Neural progenitor cell (in vitro differentiated cells): ENCODE measurements around the gene KIF19. TPM values are rescaled to one million over a fixed set of nuclear protein-coding genes. Genes with fewer than 3 reads are reported as not detected.
A peak's percentile ranks its signal among the peaks of the same experiment; 100 is the strongest.

Experiments
- DNase-seq: peaks from one replicate; pipeline ENCODE4 v3.0.0-alpha.2; 2016; ENCODE audit warnings: low spot score
- H2AFZ ChIP-seq: fragments of 200-600 bp; sonication (generic); replicated peaks from 2 replicates; pipeline ENCODE4 v1.6.1; 2016; ENCODE audit warnings: antibody characterized with exemption
- H3F3A ChIP-seq: fragments of 200-600 bp; sonication (generic); 2 replicates; pipeline ENCODE4 v1.6.1; 2016; ENCODE audit warnings: antibody characterized with exemption, low read depth
- H3K27ac ChIP-seq: fragments of 200-600 bp; sonication (generic); 2 replicates; pipeline ENCODE4 v1.5.1; 2016; ENCODE audit warnings: mild to moderate bottlenecking
- H3K27me3 ChIP-seq: fragments of 200-600 bp; sonication (generic); 2 replicates; pipeline ENCODE4 v1.6.1; 2016; ENCODE audit warnings: mild to moderate bottlenecking, moderate library complexity
- H3K36me3 ChIP-seq: fragments of 200-600 bp; sonication (generic); 2 replicates; pipeline ENCODE4 v1.5.1; 2016
- H3K4me1 ChIP-seq: fragments of 200-600 bp; sonication (generic); 2 replicates; pipeline ENCODE4 v1.6.1; 2016; ENCODE audit warnings: mixed run types
- H3K4me2 ChIP-seq: fragments of 200-600 bp; sonication (generic); 2 replicates; pipeline ENCODE4 v1.6.1; 2016
- H3K4me3 ChIP-seq: fragments of 200-600 bp; sonication (generic); 2 replicates; pipeline ENCODE4 v1.5.1; 2016
- H3K79me2 ChIP-seq: fragments of 200-600 bp; sonication (generic); 2 replicates; pipeline ENCODE4 v1.6.1; 2016; ENCODE audit warnings: low read depth
- H3K9ac ChIP-seq: fragments of 200-600 bp; sonication (generic); 2 replicates; pipeline ENCODE4 v1.6.1; 2016
- H3K9me3 ChIP-seq: fragments of 200-600 bp; sonication (generic); 2 replicates; pipeline ENCODE4 v1.5.1; 2016; ENCODE audit warnings: low read depth
- H4K20me1 ChIP-seq: fragments of 200-600 bp; sonication (generic); 2 replicates; pipeline ENCODE4 v1.6.1; 2016; ENCODE audit warnings: low read depth
- H3K27ac Mint-ChIP-seq: 3 replicates; pipeline ENCODE4 v1.8.0; 2021; ENCODE audit warnings: mixed read lengths
- H3K27me3 Mint-ChIP-seq: 2 replicates; pipeline ENCODE4 v1.8.0; 2022; ENCODE audit warnings: low read depth, mild to moderate bottlenecking, inconsistent platforms, moderate library complexity, mixed read lengths; ENCODE audit not compliant: insufficient read depth
- H3K36me3 Mint-ChIP-seq: 3 replicates; pipeline ENCODE4 v1.8.0; 2021; ENCODE audit warnings: mixed read lengths
- H3K4me1 Mint-ChIP-seq: 3 replicates; pipeline ENCODE4 v1.8.0; 2021; ENCODE audit warnings: mixed read lengths
- H3K4me3 Mint-ChIP-seq: 3 replicates; pipeline ENCODE4 v1.8.0; 2021; ENCODE audit warnings: mild to moderate bottlenecking, moderate library complexity, mixed read lengths
- H3K9me3 Mint-ChIP-seq: 3 replicates; pipeline ENCODE4 v1.8.0; 2020; ENCODE audit warnings: mixed read lengths
- EZH2 ChIP-seq: fragments of 200-600 bp; sonication (generic); IDR thresholded peaks from 2 replicates; pipeline ENCODE4 v1.6.1; 2017; ENCODE audit warnings: antibody characterized with exemption, mild to moderate bottlenecking, moderate library complexity
- EZH2phosphoT487 ChIP-seq: fragments of 200-600 bp; sonication (generic); IDR thresholded peaks from 2 replicates; pipeline ENCODE4 v1.6.1; 2017; ENCODE audit warnings: antibody characterized with exemption
- total RNA-seq: library from RNA; depleted of rRNA; stranded (reverse); fragments of >200 nt; gene quantifications from 2 replicates; pipeline ENCODE4 v1.2.3, GENCODE V29; 2015; ENCODE audit warnings: low replicate concordance
- TF ChIP-seq, protein P1 (sequence below): fragments of 200-600 bp; sonication (generic); IDR thresholded peaks from 2 replicates; pipeline ENCODE4 v1.5.1; 2017; ENCODE audit warnings: antibody characterized with exemption, mild to moderate bottlenecking

KIF19 gene
- total RNA-seq, 1 donor from 2014 or later: 0.15 TPM

DNA sequence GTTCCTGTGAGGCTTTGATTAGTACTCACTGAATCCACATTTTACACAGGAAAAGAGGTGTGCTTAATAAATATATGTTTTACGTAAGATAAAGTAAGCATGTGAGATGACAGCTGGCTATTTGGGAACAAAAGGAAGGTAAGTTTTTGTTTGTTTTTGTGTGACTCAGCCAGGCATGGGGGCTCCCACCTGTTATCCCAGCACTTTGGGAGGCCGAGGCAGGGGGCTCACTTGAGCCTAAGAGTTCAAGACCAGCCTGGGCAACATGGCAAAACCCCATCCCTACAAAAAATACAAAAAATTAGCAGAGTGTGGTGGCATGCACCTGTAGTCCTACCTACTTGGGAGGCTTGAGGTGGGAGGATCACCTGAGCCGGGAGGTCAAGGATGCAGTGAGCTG, 59.2 kb downstream of the KIF19 start:
- no peak overlapping the region for H3K4me3 Mint-ChIP-seq

DNA sequence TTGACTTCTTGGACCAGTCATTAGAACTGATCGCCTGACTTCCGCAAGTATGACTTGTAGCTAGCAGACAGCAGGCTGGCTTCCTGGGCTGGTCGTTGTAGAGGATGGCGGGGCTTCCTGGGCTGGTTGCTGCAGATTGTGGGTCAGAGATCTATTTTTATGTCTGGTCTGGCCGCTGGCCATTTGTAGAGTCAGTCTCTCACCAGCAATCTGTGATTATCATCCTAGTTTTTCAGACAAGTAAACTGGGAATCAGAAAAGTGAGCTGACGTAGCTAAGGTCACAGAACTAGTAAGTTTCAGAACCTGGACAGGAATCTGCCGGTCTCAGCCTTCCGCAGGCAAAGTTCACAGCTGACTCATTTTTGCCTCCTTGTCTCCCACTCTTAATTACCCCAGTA, 60.4 kb downstream of the KIF19 start:
- Mint-ChIP-seq H3K27ac (no peak overlapping the region), H3K27me3 (peaks cover 13% of the 10 kb centered on the region)

More for the DNA sequence above, 59.2 kb downstream of the KIF19 start:
- no peak for DNase-seq
- Histone ChIP-seq H3K36me3 (no peaks in the 10 kb centered on the region), H3K4me3 (no peak overlapping the region), H3K9ac (no peak overlapping the region), H3K27ac (no peak overlapping the region), H3K27me3 (no peaks in the 10 kb centered on the region), H3F3A (peaks cover 4% of the 10 kb centered on the region), H3K79me2 (no peaks in the 10 kb centered on the region), H3K4me2 (no peak overlapping the region), H3K4me1 (peaks cover 26% of the 10 kb centered on the region), H4K20me1 (no peaks in the 10 kb centered on the region), H3K9me3 (no peaks in the 10 kb centered on the region), H2AFZ (no peak overlapping the region)
- H3K4me1 Mint-ChIP-seq: peaks cover 22% of the 10 kb centered on the region
- H3K27ac Mint-ChIP-seq: no peak overlapping the region
- H3K36me3 Mint-ChIP-seq: no peaks in the 10 kb centered on the region
- TF ChIP-seq EZH2phosphoT487: no peak
- TF ChIP-seq, protein P1, sequence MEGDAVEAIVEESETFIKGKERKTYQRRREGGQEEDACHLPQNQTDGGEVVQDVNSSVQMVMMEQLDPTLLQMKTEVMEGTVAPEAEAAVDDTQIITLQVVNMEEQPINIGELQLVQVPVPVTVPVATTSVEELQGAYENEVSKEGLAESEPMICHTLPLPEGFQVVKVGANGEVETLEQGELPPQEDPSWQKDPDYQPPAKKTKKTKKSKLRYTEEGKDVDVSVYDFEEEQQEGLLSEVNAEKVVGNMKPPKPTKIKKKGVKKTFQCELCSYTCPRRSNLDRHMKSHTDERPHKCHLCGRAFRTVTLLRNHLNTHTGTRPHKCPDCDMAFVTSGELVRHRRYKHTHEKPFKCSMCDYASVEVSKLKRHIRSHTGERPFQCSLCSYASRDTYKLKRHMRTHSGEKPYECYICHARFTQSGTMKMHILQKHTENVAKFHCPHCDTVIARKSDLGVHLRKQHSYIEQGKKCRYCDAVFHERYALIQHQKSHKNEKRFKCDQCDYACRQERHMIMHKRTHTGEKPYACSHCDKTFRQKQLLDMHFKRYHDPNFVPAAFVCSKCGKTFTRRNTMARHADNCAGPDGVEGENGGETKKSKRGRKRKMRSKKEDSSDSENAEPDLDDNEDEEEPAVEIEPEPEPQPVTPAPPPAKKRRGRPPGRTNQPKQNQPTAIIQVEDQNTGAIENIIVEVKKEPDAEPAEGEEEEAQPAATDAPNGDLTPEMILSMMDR: no peak
- TF ChIP-seq EZH2: no peak
- peaks cover 17% of the 10 kb centered on the region for H3K27me3 Mint-ChIP-seq
- no peaks in the 10 kb centered on the region for H3K9me3 Mint-ChIP-seq

DNA sequence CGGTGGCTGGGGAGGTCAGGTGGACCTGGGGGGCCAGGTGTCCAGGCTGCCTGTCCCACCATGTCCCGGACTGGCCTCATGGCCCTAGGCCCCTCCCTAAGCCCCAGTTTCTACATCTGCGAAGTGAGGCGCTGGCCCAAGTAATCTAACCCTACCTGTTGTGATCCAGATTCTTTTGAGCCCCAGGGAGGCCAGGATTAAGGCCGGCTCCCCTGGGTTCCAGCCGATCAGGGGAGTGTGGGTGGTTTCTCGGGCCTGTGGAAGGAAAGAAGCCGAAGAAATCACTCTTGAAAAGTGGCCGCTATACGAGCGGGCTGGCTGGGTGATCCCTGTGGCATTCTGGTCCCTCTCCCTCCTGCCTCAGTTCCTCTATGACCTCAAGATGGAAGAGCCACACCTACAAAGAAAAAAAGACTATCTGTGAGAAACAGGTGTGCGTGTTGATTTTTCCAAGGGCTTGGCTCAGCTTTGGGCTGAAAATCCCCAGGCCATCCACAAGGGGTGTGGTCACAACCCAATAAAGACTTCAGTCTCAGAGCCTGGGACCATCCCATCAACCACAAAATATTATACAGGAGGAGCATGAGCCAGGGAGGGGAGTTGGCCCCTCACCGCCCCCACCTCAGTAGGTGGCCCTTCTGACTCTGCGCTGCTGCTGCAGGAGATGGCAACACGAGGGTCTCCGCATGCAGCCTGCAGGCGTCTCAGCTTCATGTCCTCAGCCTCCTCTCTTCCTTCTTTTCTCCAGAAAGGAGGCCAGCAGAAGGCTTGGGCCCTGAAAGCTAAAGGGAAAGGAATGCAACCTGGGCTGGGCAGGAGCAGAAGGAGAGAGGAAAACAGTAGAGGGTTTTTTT, 61.6 kb downstream of the KIF19 start:
- H3K27ac ChIP-seq: no peak overlapping the region

More for the DNA sequence above, 60.4 kb downstream of the KIF19 start:
- Mint-ChIP-seq H3K9me3 (no peaks in the 10 kb centered on the region), H3K4me3 (no peak overlapping the region), H3K4me1 (peaks cover 14% of the 10 kb centered on the region), H3K36me3 (no peaks in the 10 kb centered on the region)
- Histone ChIP-seq H3K4me2 (no peak overlapping the region), H4K20me1 (no peaks in the 10 kb centered on the region), H2AFZ (no peak overlapping the region), H3K36me3 (no peaks in the 10 kb centered on the region), H3K4me1 (peaks cover 19% of the 10 kb centered on the region), H3K4me3 (no peak overlapping the region), H3K27ac (no peak overlapping the region), H3K9me3 (no peaks in the 10 kb centered on the region), H3F3A (no peaks in the 10 kb centered on the region), H3K79me2 (no peaks in the 10 kb centered on the region), H3K27me3 (no peaks in the 10 kb centered on the region), H3K9ac (no peak overlapping the region)
- DNase-seq: no peak
- no peak for TF ChIP-seq EZH2
- TF ChIP-seq EZH2phosphoT487: no peak
- TF ChIP-seq, protein P1: no peak

More for the DNA sequence above, 61.6 kb downstream of the KIF19 start:
- Histone ChIP-seq H3K36me3 (no peaks in the 10 kb centered on the region), H3K9ac (no peak overlapping the region), H3F3A (no peaks in the 10 kb centered on the region), H3K4me2 (no peak overlapping the region), H4K20me1 (no peaks in the 10 kb centered on the region), H3K79me2 (no peaks in the 10 kb centered on the region), H3K9me3 (no peaks in the 10 kb centered on the region), H2AFZ (peak overlapping the region; percentile 55), H3K27me3 (no peaks in the 10 kb centered on the region), H3K4me3 (no peak overlapping the region), H3K4me1 (peaks cover 19% of the 10 kb centered on the region)
- Mint-ChIP-seq H3K36me3 (no peaks in the 10 kb centered on the region), H3K4me3 (no peak overlapping the region), H3K27ac (no peak overlapping the region), H3K9me3 (no peaks in the 10 kb centered on the region), H3K27me3 (peaks cover 13% of the 10 kb centered on the region), H3K4me1 (peaks cover 12% of the 10 kb centered on the region)
- DNase-seq: no peak
- TF ChIP-seq EZH2: no peak
- TF ChIP-seq, protein P1: peak; percentile 27
- no peak for TF ChIP-seq EZH2phosphoT487
